Measurements from ENCODE around the gene PLEKHA4. TPM values are rescaled to one million over a fixed set of nuclear protein-coding genes. Genes with fewer than 3 reads are reported as not detected.

PLEKHA4 gene
- total and polyA plus RNA-seq, 2 of the 13 experiments (the other 11 are each of a cell fraction or from before 2014, with no cell fraction given), result 4.8 to 6.0 TPM

- no peaks in the 10 kb centered on the region for H3K79me2 ChIP-seq (ENCODE audit: insufficient read depth, low read length)
- peaks cover 7% of the 10 kb centered on the region for H3K4me1 ChIP-seq (ENCODE audit: insufficient read depth, low read length)
- WGBS (ENCODE audit: low lambda C conversion rate), result 96% methylated on average over 8 of the region's 9 CpGs
- H3K9me3 ChIP-seq (ENCODE audit: low read length), result no peaks in the 10 kb centered on the region
- H3K27me3 ChIP-seq (ENCODE audit: control insufficient read depth in 1 of 2, insufficient read depth in 2 of 2, low read length in 2 of 2), result no peaks in the 10 kb centered on the region
- TSS peak; percentile 34 for BruUV-seq (replicated peaks)
- DNase-seq (ENCODE audit: low spot score) (no peak), ATAC-seq (peak; percentile 35; the same call in 1 of the 3 replicates), FAIRE-seq (no peak)
- no peak overlapping the region for H3K27ac ChIP-seq (ENCODE audit: extremely low read length, insufficient read depth, low read length)
- H3K4me3 ChIP-seq (replicated peaks in 1 of 3; ENCODE audit: insufficient read depth in 1 of 3, low read depth in 2 of 3, low read length in 3 of 3), result no peak overlapping the region
- POLR2A ChIA-PET, result no interaction called here
- in situ Hi-C loops (cut with HindIII; ENCODE audit: extremely low pct_ligation_motif_present, low pct_unique_long_range_greater_than_20kb) (no loop called here), intact Hi-C loops (cut with micrococcal nuclease; ENCODE audit: unreplicated experiment) (no loop called here)
- H4K20me1 ChIP-seq (ENCODE audit: insufficient read depth, low read length), result no peaks in the 10 kb centered on the region
- no peak overlapping the region for H3K4me2 ChIP-seq (ENCODE audit: low read depth, low read length)
- H3K36me3 ChIP-seq (replicated peaks in 1 of 2; ENCODE audit: control insufficient read depth in 1 of 2, insufficient read depth in 2 of 2, low read length in 2 of 2), result peaks cover 18 to 64% of the 10 kb centered on the region in 2 experiments
- CTCF ChIA-PET (ENCODE audit: low intra/inter-chr PET ratio, low total read pairs), result no interaction called here
- H2AFZ ChIP-seq (ENCODE audit: low read length), result no peak overlapping the region
- no peak overlapping the region for H3K9ac ChIP-seq (ENCODE audit: insufficient read depth, low read depth, low read length)
- TF ChIP-seq ZNF547 (CRISPR knock-in tag; IDR thresholded peaks at IDR 0.05), result no peak
- no peak for TF ChIP-seq NFKB2 (CRISPR knock-in tag; IDR thresholded peaks at IDR 0.05; ENCODE audit: borderline replicate concordance)
- no peak for TF ChIP-seq ZSCAN20 (CRISPR knock-in tag; IDR thresholded peaks at IDR 0.05; ENCODE audit: borderline replicate concordance)
- TF ChIP-seq FOXJ3 (CRISPR knock-in tag; IDR thresholded peaks at IDR 0.05; ENCODE audit: borderline replicate concordance), result no peak
- TF ChIP-seq FOXP4 (CRISPR knock-in tag; IDR thresholded peaks at IDR 0.05), result no peak
- TF ChIP-seq HCFC1 (IDR thresholded peaks at IDR 0.05; ENCODE audit: low read depth, low read length), result peak; percentile 81
- TF ChIP-seq CREM (IDR thresholded peaks at IDR 0.05), result peak; percentile 38; the same call in 1 of the 2 replicates
- TF ChIP-seq CREM (CRISPR knock-in tag; IDR thresholded peaks at IDR 0.05), result no peak
- TF ChIP-seq ZNF143 (CRISPR knock-in tag; IDR thresholded peaks at IDR 0.05), result peak; percentile 91
- TF ChIP-seq BCLAF1 (IDR thresholded peaks at IDR 0.05), result no peak
- TF ChIP-seq NFAT5 (CRISPR knock-in tag; IDR thresholded peaks at IDR 0.05), result no peak
- no peak for TF ChIP-seq ZNF75D (CRISPR knock-in tag; IDR thresholded peaks at IDR 0.05; ENCODE audit: borderline replicate concordance)
- TF ChIP-seq ZMYM3 (CRISPR knock-in tag; IDR thresholded peaks at IDR 0.05), result no peak
Observed at GRCh38 chr19:48913114-48913889, 44.9 kb upstream of the PLEKHA4 start.
